GM23338 (cell line): ENCODE measurements around the gene OMP. TPM values are rescaled to one million over a fixed set of nuclear protein-coding genes. Genes with fewer than 3 reads are reported as not detected.

Experiments used
- ATAC-seq: fragments of 200-7000 bp; cut with Tn5 transposase; 3 replicates; pipeline ENCODE4 v1.9.1; 2020
- DNase-seq: peaks from one replicate; pipeline ENCODE4 v3.0.0-alpha.2; 2015; ENCODE audit warnings: low spot score
- H2AFZ ChIP-seq: fragments of 200-600 bp; sonication (generic); 2 replicates; pipeline ENCODE4 v1.8.0; 2016; ENCODE audit warnings: antibody characterized with exemption, mild to moderate bottlenecking, moderate library complexity
- H3F3A ChIP-seq: fragments of 200-600 bp; sonication (generic); replicated peaks from 2 replicates; pipeline ENCODE4 v1.8.0; 2017; ENCODE audit warnings: antibody characterized with exemption, mixed run types, low read depth
- H3K27ac ChIP-seq: fragments of 200-600 bp; sonication (generic); 2 replicates; pipeline ENCODE4 v1.6.1; 2016; ENCODE audit warnings: low read depth
- H3K27me3 ChIP-seq: fragments of 200-600 bp; sonication (generic); 2 replicates; pipeline ENCODE4 v1.8.0; 2016; ENCODE audit warnings: mild to moderate bottlenecking, mixed run types, moderate library complexity; ENCODE audit not compliant: insufficient read depth
- H3K36me3 ChIP-seq: fragments of 200-600 bp; sonication (generic); 2 replicates; pipeline ENCODE4 v1.8.0; 2016; ENCODE audit warnings: mild to moderate bottlenecking; ENCODE audit not compliant: insufficient read depth
- H3K4me1 ChIP-seq: fragments of 200-600 bp; sonication (generic); 2 replicates; pipeline ENCODE4 v1.8.0; 2016; ENCODE audit warnings: mild to moderate bottlenecking, moderate library complexity; ENCODE audit not compliant: insufficient read depth
- H3K4me2 ChIP-seq: fragments of 200-600 bp; sonication (generic); 2 replicates; pipeline ENCODE4 v1.7.1; 2017; ENCODE audit warnings: mixed run types
- H3K4me3 ChIP-seq: fragments of 200-600 bp; sonication (generic); 2 replicates; pipeline ENCODE4 v1.6.1; 2016; ENCODE audit warnings: mixed run types
- H3K79me2 ChIP-seq: fragments of 200-600 bp; sonication (generic); replicated peaks from 2 replicates; pipeline ENCODE4 v1.8.0; 2017; ENCODE audit warnings: mild to moderate bottlenecking; ENCODE audit not compliant: insufficient read depth
- H3K9me2 ChIP-seq: fragments of 200-600 bp; sonication (generic); 2 replicates; pipeline ENCODE4 v1.8.0; 2017; ENCODE audit not compliant: insufficient read depth
- H4K20me1 ChIP-seq: fragments of 200-600 bp; sonication (generic); replicated peaks from 2 replicates; pipeline ENCODE4 v1.8.0; 2017; ENCODE audit warnings: mild to moderate bottlenecking; ENCODE audit not compliant: insufficient read depth
- H3K27ac Mint-ChIP-seq: 2 replicates; pipeline ENCODE4 v1.8.0; 2020; ENCODE audit warnings: inconsistent platforms, mild to moderate bottlenecking, moderate library complexity, mixed read lengths
- H3K27me3 Mint-ChIP-seq: 3 replicates; pipeline ENCODE4 v1.8.0; 2022; ENCODE audit warnings: low read depth, mild to moderate bottlenecking, moderate library complexity, mixed read lengths, inconsistent platforms; ENCODE audit not compliant: insufficient read depth, poor library complexity
- H3K36me3 Mint-ChIP-seq: 3 replicates; pipeline ENCODE4 v1.8.0; 2021; ENCODE audit warnings: low read depth, mild to moderate bottlenecking, inconsistent platforms, moderate library complexity, mixed read lengths
- H3K4me1 Mint-ChIP-seq: 3 replicates; pipeline ENCODE4 v1.8.0; 2020; ENCODE audit warnings: mild to moderate bottlenecking, inconsistent platforms, mixed read lengths
- H3K4me3 Mint-ChIP-seq: 3 replicates; pipeline ENCODE4 v1.8.0; 2021; ENCODE audit warnings: moderate library complexity, mild to moderate bottlenecking, inconsistent platforms, mixed read lengths
- H3K9me3 Mint-ChIP-seq: 3 replicates; pipeline ENCODE4 v1.8.0; 2020; ENCODE audit warnings: moderate library complexity, mild to moderate bottlenecking, inconsistent platforms, mixed read lengths
- CTCF ChIP-seq, 2 experiments: fragments of 200-600 bp in 1 of 2; sonication (generic) in 1 of 2; conservative IDR thresholded peaks; 2 replicates each; pipeline versions ENCODE4 v1.5.1 to v1.6.1; 2016 to 2017; ENCODE audit warnings: antibody characterized with exemption in 2 of 2, low read depth in 2 of 2, mild to moderate bottlenecking in 2 of 2, moderate library complexity in 1 of 2
- EZH2 ChIP-seq: fragments of 200-600 bp; sonication (generic); IDR thresholded peaks from one replicate; pipeline ENCODE4 v1.8.0; 2017; ENCODE audit warnings: antibody characterized with exemption, mild to moderate bottlenecking, low read depth; ENCODE audit not compliant: unreplicated experiment
- NANOG ChIP-seq: IDR thresholded peaks from 2 replicates; pipeline ENCODE4 v1.6.1; 2016; ENCODE audit warnings: antibody characterized with exemption, borderline replicate concordance
- POLR2AphosphoS5 ChIP-seq: IDR thresholded peaks from 2 replicates; pipeline ENCODE4 v1.6.1; 2016; ENCODE audit warnings: antibody characterized with exemption, low read depth
- REST ChIP-seq: IDR thresholded peaks from one replicate; pipeline ENCODE4 v1.6.1; 2018; ENCODE audit warnings: antibody characterized with exemption; ENCODE audit not compliant: unreplicated experiment
- STAT1 ChIP-seq: IDR thresholded peaks from one replicate; pipeline ENCODE4 v1.6.1; 2016; ENCODE audit warnings: antibody characterized with exemption; ENCODE audit not compliant: unreplicated experiment
- ZNF114 ChIP-seq: fragments of 250-450 bp; sonication (Bioruptor Pico); IDR thresholded peaks from 2 replicates; pipeline ENCODE4 v1.5.0; 2020; ENCODE audit warnings: mild to moderate bottlenecking, moderate library complexity
- ZNF331 ChIP-seq: fragments of 250-450 bp; sonication (Bioruptor Pico); IDR thresholded peaks from 2 replicates; pipeline ENCODE4 v1.5.0; 2020; ENCODE audit warnings: low read depth, mild to moderate bottlenecking, moderate library complexity
- polyA plus RNA-seq: library from polyadenylated mRNA; unstranded; fragments of >200 nt; fragmentation: Nextera tagmentation; extraction: Ambion mirVana; gene quantifications from 2 replicates; pipeline ENCODE4 v1.2.1, GENCODE V29; 2016
- total RNA-seq: library from RNA; depleted of rRNA; stranded (reverse); fragments of >200 nt; shearing (Covaris generic); gene quantifications from 2 replicates; pipeline ENCODE4 v1.2.3, GENCODE V29; 2014

The OMP gene
- total and polyA plus RNA-seq, 2 experiments from 2014 or later = 1.0 TPM; not detected in 1

- no peaks in the 10 kb centered on the region for H3K27me3 ChIP-seq
- no peaks in the 10 kb centered on the region for H3K36me3 ChIP-seq
- peak overlapping the region; percentile 84 for H3K4me3 ChIP-seq
- no peak overlapping the region for H3K27ac ChIP-seq
- TF ChIP-seq ZNF331 (no peak), REST (no peak), POLR2AphosphoS5 (no peak), ZNF114 (no peak), CTCF (conservative IDR thresholded peaks at IDR 0.05; ENCODE audit: low read depth in 2 of 2) (no peak), NANOG (no peak), STAT1 (no peak), EZH2 (no peak)
- ATAC-seq (no peak), DNase-seq (no peak)
- no peaks in the 10 kb centered on the region for H4K20me1 ChIP-seq
- H3K9me2 ChIP-seq = no peaks in the 10 kb centered on the region
- H3K27me3 Mint-ChIP-seq = peaks cover 27% of the 10 kb centered on the region
- H3F3A ChIP-seq = peaks cover 10% of the 10 kb centered on the region
- no peaks in the 10 kb centered on the region for H3K79me2 ChIP-seq
- H3K4me1 Mint-ChIP-seq = peaks cover 24% of the 10 kb centered on the region
- H3K9me3 Mint-ChIP-seq = no peaks in the 10 kb centered on the region
- H3K4me2 ChIP-seq = peak overlapping the region; percentile 92
- H3K27ac Mint-ChIP-seq = no peak overlapping the region
- H3K4me3 Mint-ChIP-seq = peak overlapping the region; percentile 73
- H2AFZ ChIP-seq = no peak overlapping the region
- peaks cover 12% of the 10 kb centered on the region; the same call in 1 of the 2 replicates for H3K4me1 ChIP-seq
- no peaks in the 10 kb centered on the region for H3K36me3 Mint-ChIP-seq
Measured at GRCh38 chr11:77067861-77068443, 34.7 kb upstream of the OMP start.

GRCh38 chr11:77068457-77069335 is 33.9 kb upstream of the OMP start:
- Histone ChIP-seq H3K4me3 (no peak overlapping the region), H3K27ac (no peak overlapping the region), H3K36me3 (no peaks in the 10 kb centered on the region), H3F3A (peaks cover 10% of the 10 kb centered on the region), H3K27me3 (no peaks in the 10 kb centered on the region), H3K4me2 (peak overlapping the region; percentile 92; the same call in 1 of the 2 replicates), H4K20me1 (no peaks in the 10 kb centered on the region), H2AFZ (no peak overlapping the region), H3K4me1 (peaks cover 12% of the 10 kb centered on the region; the same call in 1 of the 2 replicates), H3K9me2 (no peaks in the 10 kb centered on the region), H3K79me2 (no peaks in the 10 kb centered on the region)
- Mint-ChIP-seq H3K27me3 (peaks cover 32% of the 10 kb centered on the region), H3K27ac (no peak overlapping the region), H3K9me3 (no peaks in the 10 kb centered on the region), H3K4me3 (no peak overlapping the region), H3K36me3 (no peaks in the 10 kb centered on the region), H3K4me1 (peaks cover 24% of the 10 kb centered on the region)
- ATAC-seq (no peak), DNase-seq (no peak)
- no peak for TF ChIP-seq ZNF331
- no peak for TF ChIP-seq CTCF (conservative IDR thresholded peaks at IDR 0.05; ENCODE audit: low read depth in 2 of 2)
